GM23338 (cell line): ENCODE data around the gene SND1. TPM values are rescaled to one million over a fixed set of nuclear protein-coding genes. Genes with fewer than 3 reads are reported as not detected.

ENCODE experiments used
- ATAC-seq: fragments of 200-7000 bp; cut with Tn5 transposase; 3 replicates; pipeline ENCODE4 v1.9.1; 2020
- DNase-seq: peaks from one replicate; pipeline ENCODE4 v3.0.0-alpha.2; 2015; ENCODE audit warnings: low spot score
- H2AFZ ChIP-seq: fragments of 200-600 bp; sonication (generic); 2 replicates; pipeline ENCODE4 v1.8.0; 2016; ENCODE audit warnings: antibody characterized with exemption, mild to moderate bottlenecking, moderate library complexity
- H3F3A ChIP-seq: fragments of 200-600 bp; sonication (generic); replicated peaks from 2 replicates; pipeline ENCODE4 v1.8.0; 2017; ENCODE audit warnings: antibody characterized with exemption, mixed run types, low read depth
- H3K27ac ChIP-seq: fragments of 200-600 bp; sonication (generic); 2 replicates; pipeline ENCODE4 v1.6.1; 2016; ENCODE audit warnings: low read depth
- H3K27me3 ChIP-seq: fragments of 200-600 bp; sonication (generic); 2 replicates; pipeline ENCODE4 v1.8.0; 2016; ENCODE audit warnings: mild to moderate bottlenecking, mixed run types, moderate library complexity; ENCODE audit not compliant: insufficient read depth
- H3K36me3 ChIP-seq: fragments of 200-600 bp; sonication (generic); 2 replicates; pipeline ENCODE4 v1.8.0; 2016; ENCODE audit warnings: mild to moderate bottlenecking; ENCODE audit not compliant: insufficient read depth
- H3K4me1 ChIP-seq: fragments of 200-600 bp; sonication (generic); 2 replicates; pipeline ENCODE4 v1.8.0; 2016; ENCODE audit warnings: mild to moderate bottlenecking, moderate library complexity; ENCODE audit not compliant: insufficient read depth
- H3K4me2 ChIP-seq: fragments of 200-600 bp; sonication (generic); 2 replicates; pipeline ENCODE4 v1.7.1; 2017; ENCODE audit warnings: mixed run types
- H3K4me3 ChIP-seq: fragments of 200-600 bp; sonication (generic); 2 replicates; pipeline ENCODE4 v1.6.1; 2016; ENCODE audit warnings: mixed run types
- H3K79me2 ChIP-seq: fragments of 200-600 bp; sonication (generic); replicated peaks from 2 replicates; pipeline ENCODE4 v1.8.0; 2017; ENCODE audit warnings: mild to moderate bottlenecking; ENCODE audit not compliant: insufficient read depth
- H3K9me2 ChIP-seq: fragments of 200-600 bp; sonication (generic); 2 replicates; pipeline ENCODE4 v1.8.0; 2017; ENCODE audit not compliant: insufficient read depth
- H4K20me1 ChIP-seq: fragments of 200-600 bp; sonication (generic); replicated peaks from 2 replicates; pipeline ENCODE4 v1.8.0; 2017; ENCODE audit warnings: mild to moderate bottlenecking; ENCODE audit not compliant: insufficient read depth
- H3K27ac Mint-ChIP-seq: 2 replicates; pipeline ENCODE4 v1.8.0; 2020; ENCODE audit warnings: inconsistent platforms, mild to moderate bottlenecking, moderate library complexity, mixed read lengths
- H3K27me3 Mint-ChIP-seq: 3 replicates; pipeline ENCODE4 v1.8.0; 2022; ENCODE audit warnings: low read depth, mild to moderate bottlenecking, moderate library complexity, mixed read lengths, inconsistent platforms; ENCODE audit not compliant: insufficient read depth, poor library complexity
- H3K36me3 Mint-ChIP-seq: 3 replicates; pipeline ENCODE4 v1.8.0; 2021; ENCODE audit warnings: low read depth, mild to moderate bottlenecking, inconsistent platforms, moderate library complexity, mixed read lengths
- H3K4me1 Mint-ChIP-seq: 3 replicates; pipeline ENCODE4 v1.8.0; 2020; ENCODE audit warnings: mild to moderate bottlenecking, inconsistent platforms, mixed read lengths
- H3K4me3 Mint-ChIP-seq: 3 replicates; pipeline ENCODE4 v1.8.0; 2021; ENCODE audit warnings: moderate library complexity, mild to moderate bottlenecking, inconsistent platforms, mixed read lengths
- H3K9me3 Mint-ChIP-seq: 3 replicates; pipeline ENCODE4 v1.8.0; 2020; ENCODE audit warnings: moderate library complexity, mild to moderate bottlenecking, inconsistent platforms, mixed read lengths
- CTCF ChIP-seq, 2 experiments: fragments of 200-600 bp in 1 of 2; sonication (generic) in 1 of 2; conservative IDR thresholded peaks; 2 replicates each; pipeline versions ENCODE4 v1.5.1 to v1.6.1; 2016 to 2017; ENCODE audit warnings: antibody characterized with exemption in 2 of 2, low read depth in 2 of 2, mild to moderate bottlenecking in 2 of 2, moderate library complexity in 1 of 2
- ETS1 ChIP-seq: IDR thresholded peaks from 2 replicates; pipeline ENCODE4 v1.6.1; 2016; ENCODE audit warnings: antibody characterized with exemption
- EZH2 ChIP-seq: fragments of 200-600 bp; sonication (generic); IDR thresholded peaks from one replicate; pipeline ENCODE4 v1.8.0; 2017; ENCODE audit warnings: antibody characterized with exemption, mild to moderate bottlenecking, low read depth; ENCODE audit not compliant: unreplicated experiment
- EZH2phosphoT487 ChIP-seq: fragments of 200-600 bp; sonication (generic); IDR thresholded peaks from one replicate; pipeline ENCODE4 v1.8.1; 2018; ENCODE audit warnings: antibody characterized with exemption; ENCODE audit not compliant: unreplicated experiment
- JUNB ChIP-seq: IDR thresholded peaks from one replicate; pipeline ENCODE4 v1.6.1; 2016; ENCODE audit warnings: antibody characterized with exemption; ENCODE audit not compliant: unreplicated experiment
- NANOG ChIP-seq: IDR thresholded peaks from 2 replicates; pipeline ENCODE4 v1.6.1; 2016; ENCODE audit warnings: antibody characterized with exemption, borderline replicate concordance
- POLR2AphosphoS5 ChIP-seq: IDR thresholded peaks from 2 replicates; pipeline ENCODE4 v1.6.1; 2016; ENCODE audit warnings: antibody characterized with exemption, low read depth
- STAT1 ChIP-seq: IDR thresholded peaks from one replicate; pipeline ENCODE4 v1.6.1; 2016; ENCODE audit warnings: antibody characterized with exemption; ENCODE audit not compliant: unreplicated experiment
- ZNF114 ChIP-seq: fragments of 250-450 bp; sonication (Bioruptor Pico); IDR thresholded peaks from 2 replicates; pipeline ENCODE4 v1.5.0; 2020; ENCODE audit warnings: mild to moderate bottlenecking, moderate library complexity
- ZNF331 ChIP-seq: fragments of 250-450 bp; sonication (Bioruptor Pico); IDR thresholded peaks from 2 replicates; pipeline ENCODE4 v1.5.0; 2020; ENCODE audit warnings: low read depth, mild to moderate bottlenecking, moderate library complexity
- ZNF462 ChIP-seq: fragments of 250-450 bp; sonication (Bioruptor Pico); IDR thresholded peaks from 2 replicates; pipeline ENCODE4 v1.5.0; 2020; ENCODE audit warnings: mild to moderate bottlenecking, moderate library complexity
- polyA plus RNA-seq: library from polyadenylated mRNA; unstranded; fragments of >200 nt; fragmentation: Nextera tagmentation; extraction: Ambion mirVana; gene quantifications from 2 replicates; pipeline ENCODE4 v1.2.1, GENCODE V29; 2016
- total RNA-seq: library from RNA; depleted of rRNA; stranded (reverse); fragments of >200 nt; shearing (Covaris generic); gene quantifications from 2 replicates; pipeline ENCODE4 v1.2.3, GENCODE V29; 2014

SND1 gene
- total and polyA plus RNA-seq, 2 experiments from 2014 or later = 107 to 254 TPM

- H3K4me1 ChIP-seq = no peaks in the 10 kb centered on the region
- H3K9me2 ChIP-seq = no peaks in the 10 kb centered on the region
- H3F3A ChIP-seq = no peaks in the 10 kb centered on the region
- Mint-ChIP-seq H3K27me3 (peaks cover 3% of the 10 kb centered on the region), H3K4me3 (no peak overlapping the region), H3K36me3 (no peaks in the 10 kb centered on the region), H3K27ac (no peak overlapping the region), H3K4me1 (peaks cover 15% of the 10 kb centered on the region; the same call in 2 of the 3 replicates), H3K9me3 (no peaks in the 10 kb centered on the region)
- ATAC-seq (no peak), DNase-seq (no peak)
- no peak overlapping the region for H3K4me3 ChIP-seq
- H3K27me3 ChIP-seq = no peaks in the 10 kb centered on the region
- H4K20me1 ChIP-seq = peaks cover 25% of the 10 kb centered on the region
- H3K79me2 ChIP-seq = no peaks in the 10 kb centered on the region
- H3K27ac ChIP-seq = no peak overlapping the region
- H3K4me2 ChIP-seq = no peak overlapping the region
- no peak overlapping the region for H2AFZ ChIP-seq
- no peaks in the 10 kb centered on the region for H3K36me3 ChIP-seq
- TF ChIP-seq ZNF331 = no peak
- no peak for TF ChIP-seq ETS1
- no peak for TF ChIP-seq ZNF114 (CRISPR knock-in tag)
- no peak for TF ChIP-seq POLR2AphosphoS5
- TF ChIP-seq NANOG = no peak
Measured at GRCh38 chr7:128042012-128042411, 390.0 kb downstream of the SND1 start.

GRCh38 chr7:128044064-128044463 is 392.1 kb downstream of the SND1 start:
- Histone ChIP-seq H2AFZ (no peak overlapping the region), H3K27me3 (no peaks in the 10 kb centered on the region), H4K20me1 (peaks cover 15% of the 10 kb centered on the region), H3K4me2 (no peak overlapping the region), H3K4me1 (no peaks in the 10 kb centered on the region), H3K27ac (no peak overlapping the region), H3F3A (no peaks in the 10 kb centered on the region), H3K79me2 (no peaks in the 10 kb centered on the region), H3K9me2 (no peaks in the 10 kb centered on the region), H3K4me3 (no peak overlapping the region), H3K36me3 (no peaks in the 10 kb centered on the region)
- Mint-ChIP-seq H3K36me3 (no peaks in the 10 kb centered on the region), H3K9me3 (no peaks in the 10 kb centered on the region), H3K27me3 (peaks cover 1% of the 10 kb centered on the region), H3K27ac (no peak overlapping the region), H3K4me1 (peaks cover 11% of the 10 kb centered on the region; the same call in 2 of the 3 replicates), H3K4me3 (no peak overlapping the region)
- ATAC-seq = no peak
- DNase-seq = no peak
- TF ChIP-seq POLR2AphosphoS5 (no peak), EZH2 (no peak), STAT1 (no peak), ZNF114 (CRISPR knock-in tag) (no peak), JUNB (no peak), CTCF (conservative IDR thresholded peaks at IDR 0.05; ENCODE audit: low read depth in 2 of 2) (no peak), ZNF462 (CRISPR knock-in tag) (no peak), ZNF331 (no peak), NANOG (no peak), EZH2phosphoT487 (no peak), ETS1 (no peak)
